Endothelial cell (in vitro differentiated cells): ENCODE data around the gene FIBP. TPM values are rescaled to one million over a fixed set of nuclear protein-coding genes. Genes with fewer than 3 reads are reported as not detected.
A peak's percentile ranks its signal among the peaks of the same experiment; 100 is the strongest.

Experiments used
- DNase-seq: peaks from one replicate; pipeline ENCODE4 v3.0.0; 2021; ENCODE audit warnings: low spot score
- H3K27ac Mint-ChIP-seq: one replicate; pipeline ENCODE4 v1.8.0; 2021; ENCODE audit warnings: mixed read lengths, inconsistent platforms; ENCODE audit not compliant: unreplicated experiment
- H3K27me3 Mint-ChIP-seq: one replicate; pipeline ENCODE4 v1.8.0; 2021; ENCODE audit warnings: mild to moderate bottlenecking, moderate library complexity, mixed read lengths, inconsistent platforms; ENCODE audit not compliant: unreplicated experiment
- H3K36me3 Mint-ChIP-seq: one replicate; pipeline ENCODE4 v1.8.0; 2021; ENCODE audit warnings: mild to moderate bottlenecking, low read depth, mixed read lengths, inconsistent platforms; ENCODE audit not compliant: unreplicated experiment
- H3K4me1 Mint-ChIP-seq: one replicate; pipeline ENCODE4 v1.8.0; 2021; ENCODE audit warnings: mild to moderate bottlenecking, mixed read lengths, inconsistent platforms; ENCODE audit not compliant: unreplicated experiment
- H3K4me3 Mint-ChIP-seq: one replicate; pipeline ENCODE4 v1.8.0; 2021; ENCODE audit warnings: mild to moderate bottlenecking, mixed read lengths, inconsistent platforms; ENCODE audit not compliant: unreplicated experiment
- H3K9me3 Mint-ChIP-seq: one replicate; pipeline ENCODE4 v1.8.0; 2021; ENCODE audit warnings: mixed read lengths, inconsistent platforms; ENCODE audit not compliant: unreplicated experiment
- CTCF ChIP-seq: fragments of 200-600 bp; sonication (generic); IDR thresholded peaks from one replicate; pipeline ENCODE4 v1.5.0; 2021; ENCODE audit warnings: antibody characterized with exemption; ENCODE audit not compliant: unreplicated experiment
- total RNA-seq: library from RNA; stranded (reverse); fragmentation: NEBNext Ultra II Directional; extraction: Animal tissue kit (Norgen Biotek cat#: 25700); gene quantifications from one replicate; pipeline ENCODE4 v1.2.1, GENCODE V29; 2021; ENCODE audit not compliant: unreplicated experiment

The FIBP gene
- total RNA-seq, 1 donor from 2014 or later, result 75.6 TPM

- H3K4me1 Mint-ChIP-seq, result peaks cover 55% of the 10 kb centered on the region
- no peak for TF ChIP-seq CTCF
- peaks cover 45% of the 10 kb centered on the region for H3K27me3 Mint-ChIP-seq
- H3K27ac Mint-ChIP-seq, result peak within 1 kb of the TSS; percentile 97
- no peaks in the 10 kb centered on the region for H3K9me3 Mint-ChIP-seq
- peaks cover 50% of the 10 kb centered on the region for H3K36me3 Mint-ChIP-seq
- peak within 1 kb of the TSS; percentile 97 for H3K4me3 Mint-ChIP-seq
- peak; percentile 98 for DNase-seq
Observed at GRCh38 chr11:65857853-65858680, 30.2 kb downstream of the FIBP start, which contains the start of gene CFL1. TSS of gene CFL1 (minus strand) at chr11:65858180. CDS start at chr11:65858099, 81 bp downstream.

GRCh38 chr11:65857500-65857852, 30.8 kb downstream of the FIBP start:
- TF ChIP-seq CTCF, result no peak
- DNase-seq, result no peak
- H3K27ac Mint-ChIP-seq, result no peak overlapping the region
- H3K4me1 Mint-ChIP-seq, result peaks cover 51% of the 10 kb centered on the region
- H3K36me3 Mint-ChIP-seq, result peaks cover 46% of the 10 kb centered on the region
- H3K4me3 Mint-ChIP-seq, result peak overlapping the region; percentile 97
- peaks cover 43% of the 10 kb centered on the region for H3K27me3 Mint-ChIP-seq
- no peaks in the 10 kb centered on the region for H3K9me3 Mint-ChIP-seq

GRCh38 chr11:65856689-65857499, 31.4 kb downstream of the FIBP start:
- Mint-ChIP-seq H3K27ac (peak overlapping the region; percentile 92), H3K36me3 (peaks cover 49% of the 10 kb centered on the region), H3K4me1 (peaks cover 52% of the 10 kb centered on the region), H3K4me3 (peak overlapping the region; percentile 97), H3K9me3 (no peaks in the 10 kb centered on the region), H3K27me3 (peaks cover 47% of the 10 kb centered on the region)
- DNase-seq, result peak; percentile 72
- TF ChIP-seq CTCF, result no peak

- DNase-seq, result peak; percentile 1
- H3K27ac Mint-ChIP-seq, result peak overlapping the region; percentile 92
- peaks cover 46% of the 10 kb centered on the region for H3K4me1 Mint-ChIP-seq
- TF ChIP-seq CTCF, result no peak
- H3K9me3 Mint-ChIP-seq, result no peaks in the 10 kb centered on the region
- H3K4me3 Mint-ChIP-seq, result peak overlapping the region; percentile 97
- H3K27me3 Mint-ChIP-seq, result peaks cover 48% of the 10 kb centered on the region
- peaks cover 47% of the 10 kb centered on the region for H3K36me3 Mint-ChIP-seq
Observed at GRCh38 chr11:65855927-65856363, 32.3 kb downstream of the FIBP start.
